NCI-H1930 (cell line): ENCODE results near the gene BMPR2.

ENCODE experiments used
- DNase-seq, 2 experiments: peaks; one replicate each; lab custom pipeline; 2025; lab: John Stamatoyannopoulos, UW

BMPR2 gene

DNA sequence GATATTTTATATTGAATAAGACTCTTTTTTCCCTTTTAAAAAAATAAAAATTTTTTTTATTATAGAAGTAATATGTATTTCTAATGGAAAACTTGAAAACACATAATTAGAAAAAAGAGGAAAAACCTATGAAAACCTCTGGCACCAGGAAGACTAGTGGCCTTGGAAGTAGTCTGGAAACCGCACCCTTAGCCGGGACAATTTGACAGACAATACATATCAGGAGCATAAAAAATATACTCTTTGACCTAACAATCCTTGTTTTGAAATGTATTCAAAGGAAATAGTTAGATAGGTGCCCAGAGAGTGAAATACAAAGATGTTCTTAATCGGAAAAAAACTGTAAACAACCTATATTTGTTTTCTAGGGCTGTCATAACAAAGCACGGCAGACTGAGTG, 223.8 kb downstream of the BMPR2 start:
- DNase-seq = no peak

DNA sequence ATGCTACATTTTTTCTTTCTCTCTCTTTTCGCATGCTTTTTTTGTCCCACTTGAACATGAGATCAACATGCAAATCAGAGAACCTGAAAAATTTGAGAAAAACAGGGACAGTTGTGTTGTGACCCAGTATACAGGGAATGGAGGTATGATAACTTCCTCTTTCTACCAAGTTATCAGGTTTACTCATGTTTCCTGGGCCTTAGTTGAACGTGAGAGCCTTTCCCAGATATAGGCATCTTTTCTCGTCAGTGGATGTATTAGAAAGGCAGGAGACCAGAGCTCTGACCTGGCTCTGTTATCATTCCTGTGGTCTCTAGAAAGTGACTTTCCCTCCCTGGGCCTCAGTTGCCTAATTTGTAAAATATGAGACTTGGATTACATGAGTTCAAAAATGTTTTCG, 228.6 kb downstream of the BMPR2 start:
- no peak for DNase-seq

DNA sequence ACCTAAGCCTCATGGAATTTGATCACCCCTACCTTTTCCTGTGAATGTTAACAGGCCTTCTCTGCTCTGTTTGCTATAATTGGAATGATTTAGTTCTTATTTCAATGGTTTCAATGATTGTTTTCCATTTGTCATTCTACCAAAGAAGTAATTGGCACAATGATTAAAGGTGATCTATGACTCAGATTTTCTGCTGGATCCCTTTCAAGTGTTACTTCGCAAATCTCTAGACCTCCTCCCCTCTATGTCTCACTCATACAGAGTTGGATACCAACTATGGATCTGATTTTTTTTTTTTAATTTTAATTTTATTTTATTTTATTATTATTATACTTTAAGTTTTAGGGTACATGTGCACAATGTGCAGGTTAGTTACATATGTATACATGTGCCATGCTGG, 229.0 kb downstream of the BMPR2 start:
- DNase-seq = no peak

DNA sequence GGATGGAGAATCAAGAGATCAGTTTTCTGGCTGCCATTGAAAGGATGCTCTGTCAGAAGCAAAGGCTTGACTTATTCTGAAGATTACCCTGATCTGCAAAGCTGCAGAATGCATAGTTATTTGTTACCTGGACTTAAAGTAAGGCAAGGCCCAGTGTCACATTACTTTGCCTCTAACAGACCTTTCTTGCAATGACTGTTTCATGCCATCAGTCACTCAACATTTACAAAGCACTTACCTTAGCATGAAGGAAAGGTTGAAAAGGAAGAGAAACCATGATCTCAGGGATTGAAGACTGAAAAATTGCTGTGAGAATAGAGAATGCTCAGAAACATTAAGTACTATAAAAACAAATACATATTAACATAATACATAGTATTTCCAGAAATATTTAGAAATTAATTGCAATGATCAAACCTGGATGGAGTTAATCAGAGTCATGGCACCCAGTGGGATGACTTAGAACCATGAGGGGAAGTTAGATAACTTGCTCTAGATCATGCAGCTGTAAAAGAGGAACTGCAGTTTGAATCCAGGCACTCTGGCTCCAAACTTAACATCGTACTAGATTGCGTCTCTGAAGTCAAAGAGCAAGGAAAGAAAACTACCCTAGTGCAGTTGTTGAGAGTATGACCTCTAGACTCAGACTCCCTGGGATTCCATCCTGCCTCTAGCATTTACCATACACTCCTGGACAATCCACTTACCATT, 232.2 kb downstream of the BMPR2 start:
- DNase-seq = no peak

DNA sequence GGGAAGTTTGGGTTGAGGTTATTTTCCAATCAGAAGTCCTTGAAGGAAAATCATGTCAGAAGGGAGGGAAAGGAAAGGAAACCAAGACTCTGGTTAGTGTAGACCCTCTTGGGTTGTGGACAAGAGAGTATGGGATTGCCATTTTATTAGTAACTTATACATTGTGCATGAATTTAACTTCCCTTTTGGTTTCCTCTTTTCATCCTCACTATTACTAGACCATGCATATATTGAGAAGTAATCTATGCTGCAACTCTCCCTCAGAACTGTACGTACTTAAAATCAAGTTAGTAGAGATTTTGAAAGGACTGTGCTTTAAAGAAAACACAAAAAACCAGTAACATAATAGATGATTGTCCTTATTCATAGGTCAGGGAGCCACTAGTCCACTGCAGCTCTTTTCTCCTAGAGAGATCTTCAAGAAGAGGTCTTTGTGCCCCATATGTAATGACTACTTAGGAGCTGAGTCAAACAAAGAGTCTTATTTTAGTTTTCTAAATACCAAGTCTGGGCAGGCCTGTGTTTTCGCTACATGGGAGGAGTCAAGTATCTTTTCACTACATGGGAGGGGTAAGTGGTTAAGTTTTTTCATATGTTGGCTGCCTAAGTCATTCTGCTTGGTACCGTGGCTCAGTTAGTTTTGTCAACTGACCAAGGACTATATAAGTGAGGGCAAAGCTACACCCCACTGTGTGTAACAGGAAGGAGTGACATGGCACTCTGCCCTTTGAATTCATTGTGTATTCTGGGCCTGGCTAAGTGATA, 233.4 kb downstream of the BMPR2 start:
- no peak for DNase-seq

DNA sequence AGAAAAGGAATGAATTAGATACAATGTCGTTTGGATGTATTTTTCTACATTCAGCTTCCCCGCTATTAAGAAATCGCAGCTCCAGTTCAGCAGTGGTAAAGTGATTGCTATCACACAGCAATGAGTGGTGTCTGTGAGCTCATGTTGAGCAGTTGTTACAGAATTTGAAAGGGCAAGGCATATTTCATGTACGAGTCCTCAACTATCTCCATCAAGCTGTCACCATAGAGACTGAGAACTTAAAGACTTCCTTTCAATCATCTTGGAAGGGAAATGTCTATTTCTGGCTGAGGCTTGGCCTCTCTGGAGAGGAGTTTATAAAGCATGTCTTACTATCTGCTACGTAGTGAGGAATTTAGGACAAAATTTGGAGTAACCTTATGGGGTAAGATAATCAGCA, 234.3 kb downstream of the BMPR2 start:
- no peak for DNase-seq

DNA sequence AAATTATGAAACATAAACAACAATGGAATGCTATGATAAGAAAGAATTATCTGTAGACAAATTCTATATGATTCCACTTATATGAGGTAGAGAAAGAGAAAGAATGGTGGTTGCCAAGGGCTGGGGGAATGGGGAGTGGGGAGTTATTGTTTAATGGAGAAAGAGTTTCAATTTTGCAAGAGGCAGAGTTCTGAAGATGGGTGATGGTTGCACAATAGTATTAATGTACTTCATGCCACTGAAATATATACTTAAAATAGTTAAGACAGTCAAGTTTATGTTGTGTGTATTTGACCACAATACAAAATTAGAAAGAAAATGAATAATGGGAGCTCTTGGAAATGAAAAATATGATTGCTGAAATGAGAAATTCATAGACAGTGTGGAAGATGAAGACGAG, 236.0 kb downstream of the BMPR2 start:
- no peak for DNase-seq

DNA sequence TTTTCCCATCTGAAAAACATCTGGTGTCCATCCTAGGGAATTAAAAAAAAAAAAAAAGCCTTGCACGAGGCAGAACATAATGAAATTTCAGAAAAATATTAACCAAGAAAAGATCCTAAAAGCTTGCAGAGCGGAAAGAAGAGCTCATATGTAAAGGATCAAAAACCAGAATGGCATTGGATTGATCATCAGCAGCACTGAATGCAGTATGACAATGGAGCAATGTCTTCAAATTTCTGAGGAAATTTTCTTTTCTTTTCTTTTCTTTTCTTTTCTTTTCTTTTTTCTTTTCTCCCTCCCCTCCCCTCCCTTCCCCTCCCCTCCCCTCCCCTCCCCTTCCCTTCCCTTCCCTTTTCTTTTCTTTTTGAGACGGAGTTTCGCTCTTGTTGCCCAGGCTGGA, 237.4 kb downstream of the BMPR2 start:
- no peak for DNase-seq
